CD4-positive, alpha-beta memory T cell (primary cell): ENCODE data around the gene SNX9. TPM values are rescaled to one million over a fixed set of nuclear protein-coding genes. Genes with fewer than 3 reads are reported as not detected.
"Not testable (repeated sequence)": the region's sequence is repeated elsewhere in the genome, so short reads cannot be mapped to it uniquely, and the experiment has no call there.

Experiments used
- CTCF ChIA-PET: fragments of 350-600 bp; sonication (Branson Sonifier 250); formaldehyde crosslinking; loops from one replicate; lab custom pipeline; 2021; ENCODE audit warnings: inconsistent platforms; ENCODE audit not compliant: partially characterized antibody; lab: Charles Lee
- POLR2A ChIA-PET: fragments of 350-600 bp; sonication (Branson Sonifier 250); formaldehyde crosslinking; loops from one replicate; lab custom pipeline; 2021; ENCODE audit not compliant: partially characterized antibody; lab: Charles Lee
- DNase-seq, 5 donors: peaks; one replicate each; pipeline versions ENCODE4 v3.0.0 to v3.0.0-alpha.2; 2020 to 2022; ENCODE audit warnings: mixed read lengths in 1 of 5
- H3K27ac ChIP-seq: one replicate; pipeline ENCODE4 v1.7.0; 2013; ENCODE audit warnings: low read depth, low read length
- H3K27me3 ChIP-seq: 2 replicates; pipeline ENCODE4 v1.7.0; 2013; ENCODE audit warnings: mild to moderate bottlenecking, low read length, moderate library complexity; ENCODE audit not compliant: insufficient read depth
- H3K36me3 ChIP-seq: 2 replicates; pipeline ENCODE4 v1.7.0; 2013; ENCODE audit warnings: mild to moderate bottlenecking, low read length, moderate library complexity; ENCODE audit not compliant: insufficient read depth
- H3K4me1 ChIP-seq: 2 replicates; pipeline ENCODE4 v1.7.0; 2013; ENCODE audit warnings: mild to moderate bottlenecking, low read length, moderate library complexity; ENCODE audit not compliant: insufficient read depth
- H3K4me3 ChIP-seq, 2 donors: one replicate each; pipeline ENCODE4 v1.7.0; 2013; ENCODE audit warnings: low read length in 2 of 2, mild to moderate bottlenecking in 1 of 2
- H3K9me3 ChIP-seq, 2 donors: one replicate each; pipeline ENCODE4 v1.7.0; 2013; ENCODE audit warnings: low read length in 2 of 2, control low read depth in 1 of 2; ENCODE audit not compliant: control insufficient read depth in 1 of 2
- H3K27ac Mint-ChIP-seq, 7 donors: one replicate each; pipeline ENCODE4 v1.8.0; 2020 to 2021; ENCODE audit warnings: mixed read lengths in 7 of 7, mild to moderate bottlenecking in 6 of 7, inconsistent platforms in 3 of 7, moderate library complexity in 3 of 7
- H3K27me3 Mint-ChIP-seq, 2 donors: one replicate each; pipeline ENCODE4 v1.8.0; 2020 to 2021; ENCODE audit warnings: mixed read lengths in 2 of 2
- H3K36me3 Mint-ChIP-seq, 2 donors: one replicate each; pipeline ENCODE4 v1.8.0; 2020 to 2021; ENCODE audit warnings: mixed read lengths in 2 of 2, inconsistent platforms in 1 of 2, mild to moderate bottlenecking in 1 of 2
- H3K4me1 Mint-ChIP-seq, 4 donors: one replicate each; pipeline ENCODE4 v1.8.0; 2020 to 2021; ENCODE audit warnings: mixed read lengths in 4 of 4, mild to moderate bottlenecking in 1 of 4
- H3K4me3 Mint-ChIP-seq, 8 donors: one replicate each; pipeline ENCODE4 v1.8.0; 2020 to 2021; ENCODE audit warnings: mixed read lengths in 8 of 8, mild to moderate bottlenecking in 7 of 8, moderate library complexity in 6 of 8, inconsistent platforms in 3 of 8
- H3K9me3 Mint-ChIP-seq, 8 donors: one replicate each; pipeline ENCODE4 v1.8.0; 2020 to 2021; ENCODE audit warnings: mixed read lengths in 8 of 8, mild to moderate bottlenecking in 5 of 8, inconsistent platforms in 3 of 8, moderate library complexity in 1 of 8
- intact Hi-C: fragments of 100-400 bp; cut with micrococcal nuclease; formaldehyde crosslinking; loops from one replicate; pipeline ENCODE4 v1.15.1; 2023
- polyA plus RNA-seq, 2 donors: library from polyadenylated mRNA; unstranded; fragments of 300-500 nt; fragmentation: Illumina TruSeq; gene quantifications; one replicate each; pipeline ENCODE4 v1.2.3, GENCODE V29; 2021
- total RNA-seq, 2 experiments: library from RNA; stranded (reverse); gene quantifications; one replicate each; pipeline ENCODE4 v1.2.3, GENCODE V29; 2021

SNX9 gene
- total and polyA plus RNA-seq, 4 experiments from 2014 or later, result 12.9 to 21.9 (median 20.5) TPM

DNA sequence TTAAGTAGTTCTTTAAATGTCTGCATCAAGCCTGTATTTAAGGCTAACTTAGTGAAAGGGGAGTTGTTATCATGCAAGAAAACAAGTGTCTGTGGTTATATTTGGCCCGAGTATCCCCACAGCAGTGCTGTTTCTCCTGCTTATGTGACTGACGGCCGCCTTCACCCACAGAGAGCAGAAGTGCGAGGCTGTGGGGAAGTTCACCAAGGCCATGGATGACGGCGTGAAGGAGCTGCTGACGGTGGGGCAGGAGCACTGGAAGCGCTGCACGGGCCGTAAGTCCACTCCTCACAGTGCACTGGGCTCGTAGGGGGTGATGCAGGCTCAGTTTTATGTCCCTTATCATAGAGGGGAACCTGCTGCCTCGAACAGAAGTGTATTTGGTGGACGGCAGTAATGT, 105.4 kb downstream of the SNX9 start:
- ChIA-PET POLR2A (no interaction called here), CTCF (no interaction called here)
- peaks cover 10% of the 10 kb centered on the region for H3K36me3 ChIP-seq
- H3K9me3 ChIP-seq, result no peaks in the 10 kb centered on the region
- Mint-ChIP-seq H3K36me3 (peaks cover 57 to 81% of the 10 kb centered on the region in 2 donors), H3K27ac (no peak overlapping the region), H3K9me3 (no peaks in the 10 kb centered on the region), H3K27me3 (no peaks in the 10 kb centered on the region), H3K4me3 (no peak overlapping the region), H3K4me1 (no peaks in the 10 kb centered on the region)
- intact Hi-C loops, result no loop called here
- H3K27ac ChIP-seq, result no peak overlapping the region
- H3K27me3 ChIP-seq, result no peaks in the 10 kb centered on the region
- no peak for DNase-seq
- H3K4me1 ChIP-seq, result no peaks in the 10 kb centered on the region
- H3K4me3 ChIP-seq, result no peak overlapping the region

DNA sequence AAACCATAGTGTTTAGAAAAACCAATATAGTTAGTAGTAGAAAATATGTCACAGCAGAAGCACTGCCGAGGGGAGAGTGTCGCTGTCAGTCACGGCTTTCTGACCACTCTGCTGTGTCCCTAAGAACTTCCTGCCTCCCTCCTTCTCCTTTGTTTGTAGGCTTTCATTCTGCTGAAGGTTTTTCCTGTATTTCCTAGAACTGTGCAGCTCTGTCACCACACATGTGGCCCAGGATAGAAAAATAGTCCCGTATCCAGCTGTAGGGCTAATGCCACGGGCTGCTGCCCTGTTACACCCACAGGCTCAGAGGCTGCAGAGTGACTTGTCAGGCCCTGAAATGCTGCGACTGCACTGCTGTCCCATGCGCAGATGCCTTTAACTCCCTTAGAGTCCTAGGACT, 106.0 kb downstream of the SNX9 start:
- CTCF ChIA-PET, result no interaction called here
- POLR2A ChIA-PET, result no interaction called here
- Histone ChIP-seq H3K9me3 (no peaks in the 10 kb centered on the region), H3K4me1 (no peaks in the 10 kb centered on the region), H3K27ac (no peak overlapping the region), H3K27me3 (no peaks in the 10 kb centered on the region), H3K4me3 (no peak overlapping the region), H3K36me3 (peaks cover 10% of the 10 kb centered on the region)
- Mint-ChIP-seq H3K27ac (peak overlapping the region in 3 of 7 donors; percentile 11 to 68 (median 19)), H3K36me3 (peaks cover 54 to 83% of the 10 kb centered on the region in 2 donors), H3K4me1 (no peaks in the 10 kb centered on the region), H3K9me3 (no peaks in the 10 kb centered on the region), H3K27me3 (no peaks in the 10 kb centered on the region), H3K4me3 (no peak overlapping the region)
- DNase-seq, result no peak
- intact Hi-C loops, result no loop called here

DNA sequence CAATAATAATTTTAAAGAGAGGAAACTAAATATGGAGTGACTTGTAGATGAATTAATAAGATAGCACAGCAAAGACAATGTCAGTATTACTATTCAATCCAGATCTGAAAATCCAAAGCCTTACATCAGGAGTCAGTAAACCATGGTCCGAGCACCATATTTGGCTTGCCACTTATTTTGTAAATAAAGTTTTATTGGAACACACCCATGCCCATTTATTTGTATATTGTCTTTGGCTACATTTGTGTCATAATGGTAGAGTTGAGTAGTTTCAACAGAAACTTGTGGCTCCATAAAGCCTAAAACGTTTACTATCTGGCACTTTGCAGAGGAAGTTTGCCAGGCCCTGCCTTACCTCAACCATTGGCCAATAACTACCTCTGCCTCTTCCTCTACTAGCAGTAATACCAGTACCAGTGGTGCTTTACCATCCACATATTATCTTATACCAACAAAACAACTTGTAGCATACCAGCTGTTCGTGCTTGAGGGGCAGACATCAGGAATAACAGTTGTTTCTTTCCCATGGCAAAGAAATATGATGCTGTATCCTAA, 106.8 kb downstream of the SNX9 start:
- intact Hi-C loops, result loop anchor here (10.0 kb wide), 1 partner anchor 95 kb away; no protein-coding TSS in a partner anchor
- Mint-ChIP-seq H3K4me1 (no peaks in the 10 kb centered on the region), H3K36me3 (peaks cover 57 to 77% of the 10 kb centered on the region in 2 donors), H3K27ac (no peak overlapping the region), H3K9me3 (no peaks in the 10 kb centered on the region), H3K4me3 (no peak overlapping the region), H3K27me3 (no peaks in the 10 kb centered on the region)
- ChIA-PET POLR2A (no interaction called here), CTCF (no interaction called here)
- peaks cover 10% of the 10 kb centered on the region for H3K36me3 ChIP-seq
- no peak overlapping the region for H3K4me3 ChIP-seq
- no peaks in the 10 kb centered on the region for H3K27me3 ChIP-seq
- no peaks in the 10 kb centered on the region for H3K4me1 ChIP-seq
- H3K27ac ChIP-seq, result no peak overlapping the region
- H3K9me3 ChIP-seq, result no peaks in the 10 kb centered on the region
- no peak for DNase-seq

DNA sequence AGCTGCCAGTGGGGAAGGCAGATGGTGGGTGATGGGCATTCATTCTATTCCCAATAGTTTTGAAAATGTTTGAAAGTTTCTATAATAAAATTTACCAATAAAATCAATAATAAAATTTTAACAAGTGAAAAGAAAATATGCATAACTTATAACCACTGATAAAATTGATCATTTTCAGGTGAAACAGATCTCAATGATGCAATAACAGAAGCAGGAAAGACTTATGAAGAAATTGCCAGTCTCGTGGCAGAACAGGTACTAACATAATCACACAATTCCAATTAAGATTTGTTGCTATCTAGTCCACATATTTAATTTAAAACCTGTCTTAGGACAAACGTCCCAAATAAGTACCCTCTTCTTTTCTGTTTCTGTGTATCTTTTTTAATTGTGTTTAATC, 112.7 kb downstream of the SNX9 start:
- Histone ChIP-seq H3K4me1 (no peaks in the 10 kb centered on the region), H3K27me3 (no peaks in the 10 kb centered on the region), H3K36me3 (peaks cover 16% of the 10 kb centered on the region), H3K9me3 (no peaks in the 10 kb centered on the region), H3K4me3 (no peak overlapping the region), H3K27ac (no peak overlapping the region)
- intact Hi-C loops, result loop anchor here (10.0 kb wide), 1 partner anchor 89 kb away; no protein-coding TSS in a partner anchor
- H3K27ac Mint-ChIP-seq, result peak overlapping the region in 3 of 7 donors; percentile 25 to 59 (median 55)
- no peak overlapping the region for H3K4me3 Mint-ChIP-seq
- ChIA-PET CTCF (interaction anchor here (0.6 to 2.3 kb wide), 2 partner anchors 27 to 137 kb away, joined by 3 to 16 read pairs; no protein-coding TSS in a partner anchor), POLR2A (no interaction called here)
- H3K4me1 Mint-ChIP-seq, result peaks cover 0 to 5% (median 2%) of the 10 kb centered on the region in 4 donors
- peaks cover 53 to 73% of the 10 kb centered on the region in 2 donors for H3K36me3 Mint-ChIP-seq
- H3K9me3 Mint-ChIP-seq, result no peaks in the 10 kb centered on the region
- no peak for DNase-seq
- no peaks in the 10 kb centered on the region for H3K27me3 Mint-ChIP-seq

DNA sequence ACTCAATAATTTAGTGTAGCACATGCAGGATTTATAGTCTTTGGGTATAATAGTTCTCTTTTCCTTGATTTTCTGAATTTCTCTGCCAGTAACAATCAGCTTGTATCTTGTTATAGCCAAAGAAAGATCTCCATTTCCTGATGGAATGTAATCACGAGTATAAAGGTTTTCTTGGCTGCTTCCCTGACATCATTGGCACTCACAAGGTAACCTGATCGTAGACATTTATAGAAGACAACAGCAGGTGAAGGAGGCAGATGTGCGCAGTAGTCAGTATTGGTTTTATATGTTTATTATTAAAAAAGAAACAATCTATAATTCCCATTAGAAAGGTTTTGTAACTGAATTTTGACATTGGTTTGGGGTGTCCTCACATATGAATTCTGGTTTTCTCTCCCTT, 114.3 kb downstream of the SNX9 start:
- intact Hi-C loops, result loop anchor here (10.0 kb wide), 1 partner anchor 87 kb away; no protein-coding TSS in a partner anchor
- peaks cover 0 to 5% (median 2%) of the 10 kb centered on the region in 4 donors for H3K4me1 Mint-ChIP-seq
- peaks cover 53 to 68% of the 10 kb centered on the region in 2 donors for H3K36me3 Mint-ChIP-seq

DNA sequence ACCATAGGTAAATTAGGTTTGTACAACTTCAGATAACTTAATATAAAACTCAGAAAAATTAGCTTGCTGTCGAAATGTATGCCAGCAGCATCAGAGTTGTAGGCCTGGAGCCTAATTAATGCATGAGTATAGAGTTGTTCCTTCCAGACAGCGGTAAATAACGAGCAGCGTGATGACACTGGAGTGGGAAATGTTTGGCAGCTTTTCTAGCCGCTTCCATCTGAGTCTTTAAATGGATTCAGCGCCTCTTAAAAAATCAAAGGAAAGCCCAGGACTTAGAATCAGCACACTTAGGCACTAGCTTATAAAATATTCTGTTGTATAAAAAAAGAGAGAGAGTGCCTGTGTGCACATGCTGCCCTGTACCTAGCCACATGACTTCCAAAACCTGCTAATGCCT, 114.9 kb downstream of the SNX9 start:
- no peaks in the 10 kb centered on the region for H3K27me3 ChIP-seq
- H3K36me3 Mint-ChIP-seq, result peaks cover 53 to 69% of the 10 kb centered on the region in 2 donors
- H3K9me3 Mint-ChIP-seq, result peaks cover 0 to 2% (median 0%) of the 10 kb centered on the region in 8 donors
- H3K4me3 Mint-ChIP-seq, result no peak overlapping the region
- no peaks in the 10 kb centered on the region for H3K9me3 ChIP-seq
- H3K36me3 ChIP-seq, result peaks cover 16% of the 10 kb centered on the region
- H3K4me3 ChIP-seq, result no peak overlapping the region
- intact Hi-C loops, result loop anchor here (10.0 kb wide), 1 partner anchor 87 kb away; no protein-coding TSS in a partner anchor
- no peak overlapping the region for H3K27ac ChIP-seq
- CTCF ChIA-PET, result interaction anchor here (1.0 to 2.3 kb wide), 4 partner anchors 9 to 134 kb away, joined by 3 to 16 read pairs (median 5); no protein-coding TSS in a partner anchor
- DNase-seq, result no peak
- POLR2A ChIA-PET, result interaction anchor here (0.8 kb wide), 1 partner anchor 9 kb away, joined by 3 read pairs; no protein-coding TSS in a partner anchor
- H3K4me1 Mint-ChIP-seq, result peaks cover 0 to 5% (median 2%) of the 10 kb centered on the region in 4 donors
- no peak overlapping the region for H3K27ac Mint-ChIP-seq
- H3K27me3 Mint-ChIP-seq, result no peaks in the 10 kb centered on the region
- H3K4me1 ChIP-seq, result no peaks in the 10 kb centered on the region

More for the DNA sequence above, 114.3 kb downstream of the SNX9 start:
- Mint-ChIP-seq H3K9me3 (peaks cover 0 to 2% (median 0%) of the 10 kb centered on the region in 8 donors), H3K27ac (peak overlapping the region in 2 of 7 donors; percentile 10 to 29), H3K27me3 (no peaks in the 10 kb centered on the region), H3K4me3 (no peak overlapping the region)
- no peak for DNase-seq
- Histone ChIP-seq H3K4me3 (no peak overlapping the region), H3K27ac (no peak overlapping the region), H3K9me3 (no peaks in the 10 kb centered on the region), H3K4me1 (no peaks in the 10 kb centered on the region), H3K36me3 (peaks cover 16% of the 10 kb centered on the region), H3K27me3 (no peaks in the 10 kb centered on the region)
- ChIA-PET CTCF (interaction anchor here (1.1 to 2.3 kb wide), 4 partner anchors 10 to 135 kb away, joined by 3 to 16 read pairs (median 5); no protein-coding TSS in a partner anchor), POLR2A (interaction anchor here (0.8 kb wide), 1 partner anchor 10 kb away, joined by 3 read pairs; no protein-coding TSS in a partner anchor)

DNA sequence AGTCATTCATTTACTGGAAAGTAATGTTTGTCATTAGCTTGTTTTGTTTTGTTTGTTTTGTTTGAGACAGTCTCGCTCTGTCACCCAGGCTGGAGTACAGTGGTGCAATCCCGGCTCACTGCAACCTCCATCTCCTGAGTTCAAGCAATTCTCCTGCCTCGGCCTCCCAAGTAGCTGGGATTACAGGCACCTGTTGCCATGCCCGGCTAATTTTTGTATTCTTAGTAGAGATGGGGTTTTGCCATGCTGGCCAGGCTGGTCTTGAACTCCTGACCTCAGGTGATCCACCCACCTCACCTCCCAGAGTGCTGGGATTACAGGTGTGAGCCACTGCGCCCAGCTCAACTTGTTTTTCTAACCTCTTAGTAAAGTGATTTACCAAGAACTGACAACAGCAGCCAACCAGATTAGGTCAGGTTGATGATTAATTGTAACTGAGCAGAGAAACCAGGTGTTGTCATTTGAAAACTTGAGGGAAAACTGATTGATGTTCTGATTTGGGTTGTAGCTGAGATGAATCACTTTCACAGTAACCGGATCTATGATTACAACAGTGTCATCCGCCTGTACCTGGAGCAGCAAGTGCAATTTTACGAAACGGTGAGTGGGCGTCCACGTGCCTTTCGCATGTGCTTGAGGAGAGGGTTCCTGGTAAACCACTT, 117.5 kb downstream of the SNX9 start:
- H3K4me1 Mint-ChIP-seq, POLR2A ChIA-PET, H3K4me3 Mint-ChIP-seq, H3K4me1 ChIP-seq, H3K27me3 ChIP-seq, H3K27ac ChIP-seq, H3K9me3 Mint-ChIP-seq, DNase-seq, H3K27me3 Mint-ChIP-seq, H3K9me3 ChIP-seq, H3K4me3 ChIP-seq: not testable (repeated sequence)
- intact Hi-C loops, result loop anchor here (10.0 kb wide), 1 partner anchor 134 kb away; no protein-coding TSS in a partner anchor
- peaks cover 15% of the 10 kb centered on the region for H3K36me3 ChIP-seq
- Mint-ChIP-seq H3K36me3 (peaks cover 58 to 75% of the 10 kb centered on the region in 2 donors), H3K27ac (peak overlapping the region in 2 of 7 donors; percentile 13 to 50)
- CTCF ChIA-PET, result interaction anchor here (1.1 kb wide), 1 partner anchor 86 kb away, joined by 3 read pairs; no protein-coding TSS in a partner anchor
